Mucosa of gallbladder (tissue), 1 donor: ENCODE data around the gene ZFAND3. TPM values are rescaled to one million over a fixed set of nuclear protein-coding genes. Genes with fewer than 3 reads are reported as not detected.
"Not testable (repeated sequence)": the region's sequence is repeated elsewhere in the genome, so short reads cannot be mapped to it uniquely, and the experiment has no call there.

ENCODE experiments used
- DNase-seq: peaks from one replicate; pipeline ENCODE4 v3.0.0-alpha.2; 2020; ENCODE audit warnings: low spot score
- total RNA-seq: library from RNA; stranded (reverse); gene quantifications from one replicate; pipeline ENCODE4 v1.2.1, GENCODE V29; 2021
- donor health status: DM: no; HTN: no; CAD: no.

The ZFAND3 gene
- total RNA-seq, 1 donor from 2014 or later: 105 TPM

GRCh38 chr6:38049861-38050397 lies 230.4 kb downstream of the ZFAND3 start:
- DNase-seq: not testable (repeated sequence)

- DNase-seq: no peak
Measured at GRCh38 chr6:38051819-38052434, 232.4 kb downstream of the ZFAND3 start.

DNA sequence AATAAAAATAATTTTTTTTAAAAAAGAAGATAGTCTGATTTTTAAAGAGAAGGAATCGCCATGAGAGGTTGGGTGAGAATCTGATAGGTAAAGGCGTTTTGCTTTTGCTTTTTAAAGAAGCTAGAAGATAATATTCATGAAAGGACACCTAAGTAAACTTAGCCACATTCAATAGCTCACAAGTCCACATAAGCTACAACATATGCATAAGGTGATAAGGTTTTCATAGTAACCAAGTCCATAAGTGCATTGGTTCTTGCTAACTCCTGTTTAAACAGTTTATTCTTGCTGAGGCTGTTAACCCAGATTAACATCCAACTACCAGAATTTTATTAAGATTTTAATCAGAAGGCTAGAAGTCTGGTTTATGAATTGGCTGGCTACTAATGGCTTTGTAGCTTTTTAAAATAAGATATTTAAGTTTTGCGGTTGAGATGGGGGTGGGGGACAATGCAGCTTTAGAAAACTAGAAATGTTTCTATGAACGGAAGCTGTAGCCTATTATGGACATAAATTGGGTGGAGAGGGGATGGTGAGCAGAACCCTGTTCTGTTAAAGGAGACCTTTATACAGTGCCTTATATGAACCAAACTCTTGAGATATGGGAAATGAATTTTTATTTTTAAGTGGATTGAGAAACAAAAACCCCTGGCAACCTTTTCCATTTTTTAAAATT lies 235.1 kb downstream of the ZFAND3 start:
- DNase-seq: no peak

GRCh38 chr6:38055203-38055589 lies 235.7 kb downstream of the ZFAND3 start:
- no peak for DNase-seq

- no peak for DNase-seq
Measured at GRCh38 chr6:38056361-38056760, 236.8 kb downstream of the ZFAND3 start.

GRCh38 chr6:38057994-38058393 lies 238.5 kb downstream of the ZFAND3 start:
- no peak for DNase-seq

DNA sequence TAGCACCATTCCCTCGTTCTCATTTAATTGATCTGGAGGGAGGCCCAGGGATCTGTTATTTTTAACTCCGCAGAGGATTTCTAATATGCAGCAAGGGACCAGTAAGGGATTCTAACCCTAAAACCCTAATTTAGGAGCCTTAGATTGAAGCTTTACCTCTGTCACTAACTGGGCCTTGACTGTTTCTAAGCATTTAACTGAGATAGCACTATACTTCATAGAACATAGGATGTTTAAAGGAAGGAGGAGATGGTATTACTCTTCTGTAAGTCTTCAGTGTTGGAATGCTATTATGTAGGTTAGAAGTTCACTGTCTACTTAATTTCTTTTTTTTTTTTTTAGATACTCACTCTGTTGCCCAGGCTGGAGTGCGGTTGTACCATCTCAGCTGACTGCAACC lies 242.5 kb downstream of the ZFAND3 start:
- DNase-seq: no peak

DNA sequence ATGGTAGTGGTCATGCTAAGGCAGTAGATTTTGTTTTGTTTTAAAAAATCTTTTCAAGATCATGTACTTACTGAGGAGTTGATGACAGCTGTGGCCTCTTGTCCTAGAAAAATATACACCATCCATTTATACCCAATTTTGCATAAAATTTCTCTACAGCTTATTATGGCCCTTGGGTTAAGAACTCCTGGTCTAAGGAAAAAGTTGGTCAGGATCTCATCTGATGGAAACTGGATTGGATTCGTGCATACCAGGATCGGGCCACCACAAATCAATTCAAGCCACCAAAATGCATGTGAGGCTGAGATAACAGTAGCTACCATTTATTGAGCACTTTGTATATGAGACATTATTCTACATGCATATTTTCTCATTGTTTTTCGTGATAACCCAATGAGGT lies 244.4 kb downstream of the ZFAND3 start:
- DNase-seq: no peak

DNA sequence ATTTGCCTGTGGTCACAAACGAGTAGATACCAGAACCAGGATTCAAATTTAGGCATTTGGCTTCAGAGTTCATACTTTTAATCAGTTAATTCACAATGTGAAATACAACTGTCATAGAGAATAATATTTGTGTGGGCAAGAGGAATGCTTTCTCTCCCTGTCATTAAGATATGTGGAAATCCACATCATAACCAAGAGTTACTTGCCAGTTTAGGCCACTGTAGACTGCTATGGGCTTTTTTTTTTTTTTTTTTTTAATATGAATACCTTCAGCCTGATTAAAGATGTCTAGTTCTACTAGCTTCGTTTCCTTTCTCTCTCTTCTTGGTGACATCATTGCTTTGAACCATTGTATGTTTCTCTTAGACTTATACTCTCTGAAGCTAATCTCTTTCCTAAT lies 244.9 kb downstream of the ZFAND3 start:
- DNase-seq: no peak

DNA sequence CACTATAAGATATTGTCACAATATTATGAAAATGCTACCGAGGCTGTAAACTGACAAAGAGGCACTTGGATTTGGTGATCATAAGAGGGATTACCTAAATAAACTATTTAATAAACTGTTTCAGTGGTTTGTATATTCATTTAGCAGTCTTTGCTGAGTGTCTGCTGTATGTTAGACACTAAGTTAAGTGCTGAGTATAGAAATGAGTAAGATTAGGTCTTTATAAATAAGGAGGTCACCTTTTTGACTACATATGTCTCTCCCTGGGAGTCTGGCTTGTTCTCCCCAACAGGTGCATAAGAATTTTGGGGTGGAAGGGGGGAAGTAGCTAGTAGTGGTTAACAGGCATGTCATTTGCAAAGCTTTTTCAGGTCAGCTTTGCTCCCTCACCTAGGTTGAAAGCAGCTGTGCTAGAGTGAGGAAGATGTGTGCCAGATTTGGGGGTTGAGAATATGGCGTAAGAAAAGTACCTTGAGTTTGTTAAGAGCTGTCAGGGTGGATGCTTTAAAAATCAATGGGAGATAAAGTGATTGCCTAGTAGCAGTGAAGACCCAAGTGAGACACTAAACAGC lies 246.3 kb downstream of the ZFAND3 start:
- no peak for DNase-seq

DNA sequence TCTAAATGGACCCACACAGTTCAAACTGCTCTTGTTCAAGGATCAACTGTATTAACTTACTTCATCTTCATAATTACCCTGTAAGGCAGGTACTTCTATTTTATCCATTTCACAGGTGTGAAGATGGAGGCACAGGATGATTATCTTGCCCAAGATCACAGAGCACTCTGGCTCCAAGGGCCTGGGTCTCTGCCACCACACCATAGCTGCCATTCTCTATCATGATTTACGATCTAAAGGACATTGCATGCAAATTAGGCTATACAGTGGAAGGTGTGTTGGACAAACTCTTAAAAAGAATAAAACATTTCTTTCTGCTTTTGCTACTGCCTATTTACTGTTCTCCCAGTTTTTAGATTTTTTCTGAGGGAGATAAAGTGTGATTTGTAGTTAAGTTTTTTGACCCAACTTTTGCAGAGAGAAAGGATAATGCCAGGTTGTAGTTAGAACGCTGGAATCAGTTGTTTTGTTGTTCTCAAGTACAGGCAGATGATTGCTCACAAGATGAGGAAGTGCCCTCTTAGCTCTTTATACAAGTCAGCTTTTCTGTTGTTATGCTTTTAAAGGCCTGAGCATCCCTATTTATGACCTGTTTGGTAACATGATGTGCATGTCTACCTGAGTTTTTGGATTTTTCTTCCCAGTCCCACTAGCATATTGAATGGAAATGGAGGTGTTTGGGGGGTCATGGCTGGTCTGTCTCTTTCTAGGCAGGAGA lies 247.9 kb downstream of the ZFAND3 start:
- DNase-seq: no peak

GRCh38 chr6:38068854-38069590 lies 249.5 kb downstream of the ZFAND3 start:
- no peak for DNase-seq

DNA sequence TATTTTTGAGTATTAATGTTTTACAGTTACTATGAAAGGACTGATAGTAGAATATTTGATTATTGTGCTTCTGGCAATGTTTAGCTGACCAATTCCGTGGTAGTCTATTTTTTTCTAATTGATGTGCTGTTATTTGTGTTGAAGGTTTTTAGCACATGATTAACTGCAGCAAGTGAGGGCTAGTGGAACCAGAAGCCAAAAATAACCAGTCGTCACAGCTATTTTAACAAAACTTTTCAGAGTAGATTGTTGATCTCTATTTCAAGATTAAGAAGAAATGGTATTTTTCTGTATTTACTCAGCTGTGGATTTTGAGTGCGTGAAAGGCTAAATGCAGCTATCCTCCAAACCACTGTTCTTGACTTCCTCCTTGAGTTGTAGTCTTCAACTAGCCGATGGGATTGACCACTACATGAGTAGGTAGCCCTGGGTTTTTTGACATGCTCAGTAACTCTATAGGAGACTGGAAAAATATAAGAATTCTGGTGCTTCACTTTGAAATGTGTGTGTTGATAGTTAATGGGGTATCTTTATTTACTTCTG lies 258.0 kb downstream of the ZFAND3 start:
- no peak for DNase-seq

DNA sequence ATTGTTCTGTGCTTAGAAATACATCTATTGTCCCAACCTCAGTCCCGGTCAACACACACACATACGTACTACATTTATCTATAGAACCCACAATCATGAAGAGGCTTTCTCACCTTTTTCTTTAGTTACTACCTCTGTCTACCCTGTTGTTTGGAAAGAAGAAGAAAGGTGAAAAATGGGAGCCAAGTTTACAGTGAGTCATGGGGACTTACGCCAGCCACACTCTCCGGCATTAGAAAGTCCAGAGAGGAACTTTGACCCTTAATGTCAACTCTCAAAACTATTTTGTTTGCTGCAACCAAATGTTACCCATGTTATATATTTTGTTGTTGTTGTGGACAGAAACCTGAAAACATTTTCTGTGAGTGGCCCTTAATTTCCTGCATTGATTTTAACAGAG lies 259.1 kb downstream of the ZFAND3 start:
- no peak for DNase-seq

- no peak for DNase-seq
Measured at GRCh38 chr6:38079107-38079506, 259.6 kb downstream of the ZFAND3 start.

GRCh38 chr6:38079537-38079936 lies 260.0 kb downstream of the ZFAND3 start:
- DNase-seq: no peak

DNA sequence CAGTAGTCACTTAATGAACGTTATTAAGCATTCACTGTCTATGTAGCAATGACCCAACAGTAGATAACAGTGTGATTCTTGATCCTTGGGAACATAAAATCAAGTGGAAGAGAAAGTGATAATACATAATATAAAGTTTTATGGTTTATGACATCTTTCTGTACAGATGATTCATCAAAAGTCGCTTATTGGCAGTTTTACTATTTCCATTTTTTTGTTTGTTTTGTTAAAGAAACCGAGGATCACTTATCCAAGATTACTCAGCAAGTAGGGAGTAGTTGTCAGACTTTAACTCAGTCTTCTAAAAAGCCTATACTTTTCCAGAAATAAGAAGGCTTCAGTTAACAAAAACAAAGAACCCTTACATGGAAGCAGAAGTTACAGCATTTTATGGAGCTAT lies 260.8 kb downstream of the ZFAND3 start:
- no peak for DNase-seq

- no peak for DNase-seq
Measured at GRCh38 chr6:38080889-38081288, 261.4 kb downstream of the ZFAND3 start.

DNA sequence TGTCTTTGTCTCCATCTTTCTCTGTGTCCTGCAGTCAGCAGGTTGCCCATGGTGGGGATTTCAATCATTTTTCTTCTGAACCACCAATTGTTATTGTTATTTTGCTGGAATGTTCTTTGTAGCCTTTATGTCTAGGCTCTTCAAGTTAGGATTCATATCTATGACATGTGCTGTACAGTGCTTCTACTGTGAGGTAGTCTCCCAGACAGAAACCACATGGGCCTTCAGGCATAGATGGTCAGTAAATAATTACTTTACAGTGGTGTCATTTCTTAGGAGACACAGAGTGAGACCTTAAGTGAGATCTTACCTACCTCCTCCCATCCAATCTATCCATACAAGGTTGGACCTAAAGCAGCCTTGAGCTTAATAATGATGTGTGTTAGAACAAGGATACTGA lies 265.5 kb downstream of the ZFAND3 start:
- DNase-seq: no peak

DNA sequence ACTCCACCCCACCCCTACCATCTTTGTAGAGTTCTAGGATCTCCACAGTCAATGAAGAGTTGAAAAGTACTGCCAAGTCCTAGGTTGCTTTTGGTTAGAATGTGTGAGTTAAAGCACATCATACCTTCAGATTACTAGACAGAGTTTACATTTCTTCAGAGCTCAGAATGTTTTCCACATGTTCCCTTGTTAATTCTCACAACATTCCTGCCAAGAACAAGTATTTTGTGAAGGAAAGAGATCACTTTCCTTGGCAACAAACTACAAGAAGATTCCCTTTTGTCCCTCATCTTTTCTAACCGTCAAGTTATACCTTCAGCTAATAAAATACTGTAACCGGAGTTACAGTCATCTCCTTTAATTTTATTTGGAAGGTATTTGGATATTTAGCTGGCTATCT lies 266.8 kb downstream of the ZFAND3 start:
- DNase-seq: no peak

DNA sequence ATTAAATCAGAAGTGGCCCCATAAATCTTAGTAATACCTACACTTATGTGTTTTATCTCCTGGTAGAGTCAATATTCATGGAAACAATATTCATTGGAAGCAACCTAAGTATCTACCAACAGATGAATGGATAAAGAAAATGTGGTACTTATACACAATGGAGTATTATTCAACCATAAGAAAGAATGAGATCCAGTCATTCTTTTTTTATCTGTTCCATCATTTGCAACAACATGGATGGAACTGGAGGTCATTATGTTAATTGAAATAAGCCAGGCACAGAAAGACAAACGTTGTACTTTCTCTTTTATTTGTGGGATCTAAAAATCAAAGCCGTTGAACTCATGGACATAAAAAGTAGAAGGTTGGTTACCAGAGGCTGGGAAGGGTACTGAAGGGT lies 268.5 kb downstream of the ZFAND3 start:
- no peak for DNase-seq

DNA sequence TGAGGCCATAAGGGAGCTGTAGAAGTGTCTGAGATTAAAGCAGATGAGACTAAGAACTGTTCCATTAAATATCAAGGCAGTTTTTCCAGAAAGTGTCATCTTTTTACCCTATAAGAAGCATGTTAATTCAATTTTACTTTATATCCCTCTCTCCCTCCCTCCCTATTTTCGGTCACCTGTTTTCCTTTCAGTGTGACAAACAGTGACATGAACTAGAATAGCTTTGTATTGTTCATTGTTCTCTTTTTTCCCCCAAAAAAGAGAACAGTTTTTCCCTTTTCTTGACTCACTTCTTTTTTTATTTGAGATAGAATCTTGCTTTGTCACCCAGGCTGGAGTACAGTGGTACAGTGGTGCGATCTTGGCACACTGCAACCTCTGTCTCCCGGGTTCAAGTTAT lies 269.3 kb downstream of the ZFAND3 start:
- no peak for DNase-seq
